ENCODE results near the gene MUC22.
"Not testable (repeated sequence)": the region's sequence is repeated elsewhere in the genome, so short reads cannot be mapped to it uniquely, and the experiment has no call there.

Gene MUC22

GRCh38 chr6:31010393-31011060 lies at the start of gene MUC22:
MUC22 (plus strand) TSS chr6:31010474; CDS start chr6:31010707, 233 bp downstream.
- DNase-seq, result no peak

DNA sequence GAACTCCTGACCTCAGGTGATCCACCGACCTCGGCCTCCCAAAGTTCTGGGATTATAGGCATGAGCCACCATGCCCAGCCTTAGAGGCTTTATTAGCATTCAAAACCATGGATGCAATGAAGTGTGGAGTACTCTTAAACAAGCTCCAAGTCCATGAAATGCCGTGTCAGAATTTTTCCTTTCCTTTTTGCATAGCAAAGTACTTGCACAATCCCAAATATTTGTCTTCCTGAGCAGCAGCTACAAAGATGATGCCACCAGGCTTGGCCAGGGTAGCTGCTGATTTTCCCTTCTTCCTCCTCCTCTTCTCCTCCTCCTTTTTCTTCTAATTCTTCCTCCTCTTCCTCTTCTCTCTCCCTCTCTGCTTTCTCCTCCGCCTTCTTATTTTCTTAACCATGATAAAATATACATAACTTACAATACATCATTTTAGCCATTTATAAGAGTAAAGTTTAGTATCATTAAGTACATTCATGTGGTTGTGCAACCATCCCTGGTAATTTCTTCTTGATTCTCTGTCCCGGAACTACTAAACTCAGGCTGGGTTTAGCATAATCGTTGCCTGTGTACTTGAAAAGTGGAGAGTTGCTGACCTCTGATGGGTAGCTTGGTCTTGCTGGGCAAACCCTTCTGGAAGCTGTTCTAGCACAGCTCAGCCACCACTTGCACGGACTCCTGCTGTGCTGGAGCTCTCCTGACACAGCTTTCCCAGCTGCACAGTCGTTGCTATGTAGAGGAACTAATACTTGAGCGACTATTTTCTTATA lies 49.2 kb upstream of the MUC22 start:
- no peak for DNase-seq

DNA sequence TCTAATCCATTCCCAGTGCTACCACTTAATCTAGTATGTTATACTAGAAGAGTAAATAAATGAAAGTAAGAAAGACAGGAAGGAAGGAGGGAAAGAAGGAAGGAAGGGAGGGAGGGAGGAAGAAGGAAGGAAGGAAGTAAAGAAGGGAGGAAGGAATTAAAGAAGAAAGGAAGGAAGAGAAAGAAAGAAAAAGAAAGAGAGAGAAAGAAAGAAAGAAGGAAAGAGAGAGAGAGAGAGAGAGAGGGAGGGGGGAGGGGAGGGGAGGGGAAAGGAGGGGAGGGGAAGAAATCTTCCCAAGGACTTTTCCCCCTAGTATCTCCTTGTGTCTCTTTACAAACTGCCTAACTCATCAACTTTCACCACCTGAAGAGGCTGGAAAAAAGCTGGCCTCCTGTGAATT lies 47.6 kb upstream of the MUC22 start:
- no peak for DNase-seq

DNA sequence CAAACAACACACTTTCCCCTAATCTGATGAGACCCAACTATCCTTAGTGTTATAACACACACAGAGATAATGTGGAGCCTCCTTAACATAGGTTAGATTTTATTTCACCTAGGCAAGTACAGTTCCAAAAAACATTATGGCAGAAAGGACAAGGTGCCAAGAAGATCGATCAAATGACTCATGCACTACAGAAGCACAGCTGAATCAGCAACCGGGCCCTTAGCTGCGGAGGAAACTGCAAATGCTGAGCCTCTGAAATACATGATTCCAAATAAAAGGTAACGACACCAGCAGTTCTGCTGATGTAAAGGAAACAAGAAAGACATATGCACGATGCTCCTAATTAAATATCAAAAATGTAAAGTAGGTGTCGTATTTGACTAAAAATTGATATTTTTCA lies 46.6 kb upstream of the MUC22 start:
- DNase-seq, result no peak

GRCh38 chr6:30964075-30964474 lies 46.2 kb upstream of the MUC22 start:
- DNase-seq, result no peak

DNA sequence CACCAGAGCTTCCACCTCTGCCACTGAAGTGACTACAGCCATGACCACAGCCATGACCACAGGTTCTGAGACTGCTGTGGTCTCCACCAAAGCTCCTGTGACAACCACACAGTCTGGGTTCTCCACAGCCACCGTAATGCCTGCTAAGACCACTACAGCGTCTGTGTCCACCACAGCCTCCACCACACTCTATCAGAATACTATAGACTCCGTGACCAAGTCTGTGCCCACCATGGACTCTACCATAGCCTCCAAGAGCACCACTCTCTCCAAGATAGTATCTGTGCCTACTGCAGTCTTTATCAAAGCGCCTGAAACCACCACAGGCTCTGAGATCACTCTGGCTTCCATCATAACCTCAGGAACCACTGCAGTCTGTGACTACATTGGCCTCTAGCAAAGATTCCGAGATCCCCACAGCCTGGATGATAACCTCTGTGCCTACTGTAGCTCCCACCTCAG lies 45.1 kb upstream of the MUC22 start:
- no peak for DNase-seq

GRCh38 chr6:30966154-30966553 lies 44.1 kb upstream of the MUC22 start:
- DNase-seq, result no peak

DNA sequence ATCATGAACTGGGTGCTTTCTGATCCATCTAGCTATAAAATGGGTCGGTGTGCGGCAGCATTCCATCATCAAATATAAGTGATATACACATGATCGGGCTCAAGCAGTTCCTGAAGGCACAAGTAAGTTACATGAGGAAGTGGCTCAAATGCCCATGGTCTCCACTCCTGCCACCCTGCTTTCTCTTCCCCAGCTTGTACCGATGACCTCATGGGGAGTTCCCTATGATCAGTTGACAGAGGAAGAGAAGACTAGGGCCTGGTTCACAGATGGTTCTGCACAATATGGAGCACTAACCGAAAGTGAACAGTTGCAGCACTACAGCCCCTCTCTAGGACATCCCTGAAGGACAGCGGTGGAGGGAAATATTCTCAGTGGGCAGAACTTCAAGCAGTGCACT lies 41.1 kb upstream of the MUC22 start:
- DNase-seq, result not testable (repeated sequence)

- DNase-seq, result no peak
Measured at GRCh38 chr6:30970946-30971345, 39.3 kb upstream of the MUC22 start.

DNA sequence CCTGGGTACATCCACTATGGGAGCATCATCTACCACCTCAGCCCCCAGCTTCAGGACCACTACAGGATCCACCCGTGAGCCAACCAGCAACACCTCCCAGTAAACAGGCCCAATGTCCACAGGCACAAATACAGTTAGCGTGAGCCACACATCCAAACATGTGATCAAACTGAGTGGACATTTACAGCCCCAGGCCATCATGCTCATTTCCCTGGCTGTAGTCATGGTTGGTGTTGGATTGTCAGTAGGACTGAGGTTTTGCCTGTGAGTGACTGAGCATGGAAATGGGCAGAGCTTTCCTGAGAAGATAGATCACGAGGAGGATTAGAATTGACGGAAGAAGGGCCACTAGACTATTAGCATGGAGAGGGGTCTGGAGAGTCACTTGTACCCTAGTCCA lies 37.5 kb upstream of the MUC22 start:
- DNase-seq, result no peak

DNA sequence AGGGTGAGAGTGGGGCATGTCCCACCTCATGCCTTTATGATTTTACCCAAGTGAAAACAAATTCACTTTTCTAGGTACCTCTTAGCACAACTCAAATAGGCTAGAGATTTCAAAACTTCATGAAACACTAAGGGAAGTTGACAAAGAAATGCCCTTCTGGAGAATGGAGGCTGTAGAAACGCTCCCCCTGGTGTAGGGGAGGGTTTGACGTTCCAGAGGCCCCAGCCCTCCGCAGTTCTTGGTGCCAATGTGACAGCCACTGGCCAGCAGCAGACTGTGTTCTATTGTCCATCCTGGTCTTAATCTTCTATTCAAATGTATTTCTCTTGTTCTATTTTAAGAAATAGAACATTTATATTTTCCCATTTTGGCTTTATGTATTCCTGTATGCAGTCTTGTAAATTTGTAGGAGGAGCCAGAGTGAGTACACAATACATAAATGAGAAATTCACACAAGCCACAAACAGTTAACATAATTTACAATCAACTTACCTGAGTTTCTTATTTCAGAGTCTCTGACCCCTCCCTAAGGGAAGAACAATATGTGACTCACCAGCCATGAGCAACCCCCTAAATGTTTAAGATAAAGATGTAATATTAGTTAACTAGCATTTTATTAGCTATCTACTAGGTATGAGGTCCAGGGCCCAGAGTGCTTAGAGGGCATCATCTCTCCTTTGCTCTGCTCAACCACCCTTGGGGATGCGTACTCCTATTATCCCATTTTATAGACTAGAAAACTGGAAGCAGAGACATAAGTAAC lies 35.6 kb upstream of the MUC22 start:
- no peak for DNase-seq

- DNase-seq, result no peak
Measured at GRCh38 chr6:30979141-30979540, 31.1 kb upstream of the MUC22 start.

DNA sequence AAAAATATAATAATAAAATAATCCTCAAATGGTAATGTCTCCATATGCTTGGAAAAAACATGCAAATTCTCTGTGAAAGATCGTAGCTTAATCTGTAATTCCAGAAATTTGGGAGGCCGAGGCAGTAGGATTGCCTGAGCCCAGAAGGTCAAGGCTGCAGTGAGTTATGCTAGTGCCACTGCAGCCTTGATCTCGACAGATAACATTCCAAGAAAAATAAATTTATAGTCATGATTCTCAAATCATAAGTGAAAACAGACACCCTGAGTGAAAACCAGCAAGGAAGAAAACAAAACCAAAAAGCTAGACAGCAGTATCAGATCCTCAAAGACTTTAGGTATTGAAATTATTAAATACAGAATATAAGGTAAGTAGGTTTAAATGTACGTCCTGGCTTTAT lies 30.6 kb upstream of the MUC22 start:
- DNase-seq, result no peak

- no peak for DNase-seq
Measured at GRCh38 chr6:30981942-30982772, 28.1 kb upstream of the MUC22 start.

- no peak for DNase-seq
Measured at GRCh38 chr6:30983439-30983838, 26.8 kb upstream of the MUC22 start, which contains the start of gene MUC21. MUC21 (plus strand) TSS chr6:30983718; CDS start chr6:30983959, 241 bp downstream.

DNA sequence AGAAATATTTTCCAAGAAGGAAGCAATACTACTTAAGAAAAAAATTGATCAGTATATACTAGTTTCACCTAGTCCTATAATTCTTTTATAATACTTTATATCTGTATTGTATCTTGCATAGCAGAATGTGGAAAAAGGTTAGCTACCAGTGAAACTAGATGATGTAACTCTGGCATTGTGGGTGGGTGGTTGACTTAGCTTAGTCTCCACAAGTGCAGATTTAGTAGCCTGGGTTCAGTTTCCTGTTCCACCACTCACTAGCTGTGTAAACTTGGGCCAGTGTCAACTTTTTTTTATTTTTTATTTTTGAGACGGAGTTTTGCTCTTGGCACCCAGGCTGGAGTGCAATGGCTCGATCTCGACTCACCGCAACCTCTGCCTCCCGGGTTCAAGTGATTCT lies 24.8 kb upstream of the MUC22 start:
- DNase-seq, result no peak

- no peak for DNase-seq
Measured at GRCh38 chr6:30987304-30987703, 23.0 kb upstream of the MUC22 start.

GRCh38 chr6:30988209-30988825 lies 22.0 kb upstream of the MUC22 start:
- no peak for DNase-seq

GRCh38 chr6:30990422-30991086 lies 19.7 kb upstream of the MUC22 start:
- DNase-seq, result no peak

DNA sequence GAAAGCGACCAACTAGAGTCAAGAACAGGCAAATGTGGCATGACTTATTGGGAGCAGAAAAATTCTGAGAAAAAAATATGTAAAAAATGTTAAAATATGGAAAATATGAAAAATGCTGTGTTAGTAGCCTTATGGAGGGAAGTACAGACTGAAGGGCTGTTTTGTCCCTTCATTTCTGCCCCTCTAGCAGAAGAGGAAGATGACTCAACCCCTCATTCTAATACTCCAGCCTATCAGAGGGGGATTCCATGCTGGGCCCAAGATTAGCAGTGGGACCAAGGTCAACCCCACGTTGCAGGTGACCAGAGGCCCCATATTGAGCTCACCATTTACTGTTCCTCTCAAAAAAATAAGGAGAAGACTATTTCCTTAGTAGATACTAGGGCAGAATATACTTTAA lies 18.4 kb upstream of the MUC22 start:
- no peak for DNase-seq

- no peak for DNase-seq
Measured at GRCh38 chr6:30997301-30997700, 13.0 kb upstream of the MUC22 start.

GRCh38 chr6:30998785-30999184 lies 11.5 kb upstream of the MUC22 start:
- DNase-seq, result no peak

Measured in activated CD4-positive, alpha-beta T cell treated with anti-CD3 and anti-CD28 coated beads for 1 hour (primary cell).